ENCODE data around the gene PDZD4.

PDZD4 gene

GRCh38 chrX:153792368-153792767, 38.0 kb downstream of the PDZD4 start:
- no peak overlapping the region for H3K4me3 ChIP-seq (ENCODE audit: low read depth, low read length)

DNA sequence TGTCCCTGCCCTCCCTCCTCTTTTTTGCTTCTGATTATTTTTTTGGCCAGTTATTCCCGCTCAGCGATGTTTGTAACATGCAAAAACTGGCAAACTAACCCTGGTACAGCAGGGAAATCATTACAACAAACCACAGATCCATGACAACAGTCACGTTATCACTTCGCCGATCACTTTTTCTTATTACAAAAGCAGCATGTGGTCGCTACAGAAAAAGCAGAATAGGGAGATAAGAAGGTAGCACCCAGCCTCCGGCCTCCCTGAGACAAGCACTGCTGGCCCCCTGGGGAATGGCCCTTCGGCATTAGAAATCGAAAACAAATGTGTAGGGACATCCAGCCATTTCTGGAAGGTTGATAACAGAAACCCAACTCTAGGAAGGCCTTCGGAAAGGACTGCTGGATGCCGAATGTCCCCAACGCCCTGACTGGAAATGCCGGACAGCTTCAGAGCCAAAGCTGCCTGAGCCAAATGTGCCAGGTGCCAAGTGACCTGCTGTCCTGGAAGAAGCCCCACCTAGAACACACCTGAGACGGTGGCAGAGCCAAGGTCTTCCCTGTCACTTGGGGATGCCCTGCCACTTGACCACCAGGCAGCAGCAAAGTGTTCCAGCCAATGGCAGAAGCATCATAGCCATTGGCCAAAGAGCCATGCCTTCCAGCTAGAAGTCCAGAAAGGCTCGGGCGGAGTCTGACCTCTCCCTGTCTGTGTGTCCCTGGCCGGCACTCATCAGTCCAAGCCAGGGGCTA, 39.1 kb downstream of the PDZD4 start:
- H3K4me3 ChIP-seq (ENCODE audit: low read depth, low read length) = no peak overlapping the region

DNA sequence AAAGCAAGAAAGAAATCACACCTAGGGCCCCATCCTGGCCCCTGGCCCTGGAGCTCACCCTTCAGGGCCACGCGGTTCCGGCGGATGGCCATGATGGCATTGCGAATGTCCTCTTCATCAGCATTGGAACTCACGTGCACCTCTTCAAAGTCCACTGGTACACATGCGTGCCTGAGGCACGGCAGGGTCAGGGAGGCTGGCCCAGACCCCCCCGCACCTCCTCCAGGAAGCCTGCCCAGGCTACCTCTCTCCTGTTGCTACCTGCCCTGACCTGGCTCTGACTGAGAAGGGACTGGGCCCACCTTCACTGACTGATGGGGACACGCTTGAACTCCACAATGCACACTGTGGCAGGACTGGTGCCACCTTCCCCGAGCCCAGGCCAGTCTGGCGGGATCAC, 40.7 kb downstream of the PDZD4 start:
- no peak overlapping the region for H3K4me3 ChIP-seq (ENCODE audit: low read depth, low read length)

- no peak overlapping the region for H3K4me3 ChIP-seq (ENCODE audit: low read depth, low read length)
Measured at GRCh38 chrX:153786669-153787068, 43.7 kb downstream of the PDZD4 start.

- H3K4me3 ChIP-seq (ENCODE audit: low read depth, low read length) = no peak overlapping the region
Measured at GRCh38 chrX:153784325-153784967, 45.9 kb downstream of the PDZD4 start.

DNA sequence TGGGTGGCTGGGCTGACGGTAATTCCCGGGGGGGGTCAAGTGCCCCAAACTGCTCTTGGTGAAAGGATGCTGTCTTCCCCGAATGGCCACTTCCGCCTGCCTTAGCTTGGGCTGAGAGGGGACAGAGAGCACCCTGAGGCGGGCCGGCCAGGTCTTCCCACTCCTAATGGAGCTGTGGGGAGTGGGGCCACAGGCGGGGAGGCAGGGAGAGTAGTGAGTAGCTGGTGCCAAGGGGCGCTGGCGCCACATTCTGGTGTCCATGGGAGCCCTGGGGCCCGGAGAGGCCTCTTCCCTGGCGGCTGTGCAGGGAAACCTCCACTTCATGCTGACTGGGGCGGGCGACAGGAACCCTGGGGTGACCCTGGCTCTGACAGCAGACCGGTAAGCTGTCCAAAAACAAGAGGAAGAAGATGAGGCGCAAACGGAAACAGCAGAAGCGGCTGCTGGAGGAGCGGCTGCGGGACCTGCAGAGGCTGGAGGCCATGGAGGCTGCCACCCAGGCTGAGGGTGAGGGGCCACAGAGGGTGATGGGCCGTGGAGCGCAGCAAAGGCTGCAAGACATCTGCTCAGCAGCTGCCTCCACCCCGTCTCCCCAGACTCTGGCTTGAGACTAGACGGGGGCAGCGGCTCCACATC, 46.8 kb downstream of the PDZD4 start:
- no peak overlapping the region for H3K4me3 ChIP-seq (ENCODE audit: low read depth, low read length)

- H3K4me3 ChIP-seq (ENCODE audit: low read depth, low read length) = no peak overlapping the region
Measured at GRCh38 chrX:153782871-153783270, 47.5 kb downstream of the PDZD4 start.

DNA sequence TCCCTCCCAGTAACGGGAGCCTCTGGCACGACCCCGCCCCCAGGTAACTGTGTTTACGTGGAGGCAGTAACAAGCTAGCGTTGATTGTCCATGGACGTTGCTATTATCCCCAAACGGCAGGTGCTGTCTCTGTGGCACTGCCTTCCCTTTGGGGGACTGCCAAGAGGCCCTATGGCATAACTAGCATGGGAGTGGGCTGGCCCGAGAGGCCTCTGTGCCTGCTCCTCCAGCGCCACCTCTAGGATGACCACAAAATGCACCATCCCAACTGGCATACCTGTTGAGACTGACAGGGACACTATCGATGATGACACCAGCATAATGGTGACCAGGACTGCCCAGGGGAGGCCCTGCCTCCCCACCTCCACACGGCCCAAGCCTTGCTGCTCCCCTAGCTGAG, 48.0 kb downstream of the PDZD4 start:
- H3K4me3 ChIP-seq (ENCODE audit: low read depth, low read length) = no peak overlapping the region

DNA sequence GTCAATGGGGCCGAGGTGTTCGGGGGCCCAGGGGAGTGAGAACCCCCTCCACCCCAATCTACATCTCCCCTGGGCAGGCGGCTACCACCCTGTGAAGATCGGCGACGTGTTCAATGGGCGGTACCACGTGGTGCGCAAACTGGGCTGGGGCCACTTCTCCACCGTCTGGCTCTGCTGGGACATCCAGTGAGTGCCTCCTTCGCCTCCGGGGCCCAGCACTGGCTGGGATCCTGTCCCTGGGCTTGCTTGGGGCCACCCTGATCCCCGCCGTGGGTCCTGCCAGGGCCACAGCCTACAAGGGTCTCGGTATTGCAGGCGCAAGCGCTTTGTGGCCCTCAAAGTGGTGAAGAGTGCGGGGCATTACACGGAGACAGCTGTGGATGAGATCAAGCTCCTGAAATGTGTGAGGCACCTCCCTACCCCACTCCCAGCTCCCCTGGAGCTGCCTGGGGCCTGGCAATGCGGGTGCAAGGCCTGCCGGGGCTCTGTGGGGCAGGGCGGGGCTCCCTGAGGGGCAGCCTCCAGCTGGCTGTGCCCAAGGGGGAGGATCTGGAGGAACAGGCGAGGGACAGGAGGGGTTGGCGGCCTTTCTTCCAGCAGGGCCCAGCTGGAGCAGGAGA, 48.8 kb downstream of the PDZD4 start:
- no peak overlapping the region for H3K4me3 ChIP-seq (ENCODE audit: low read depth, low read length)

GRCh38 chrX:153780678-153781427, 49.5 kb downstream of the PDZD4 start, which contains the start of gene SRPK3:
TSS of gene SRPK3 (plus strand) at chrX:153781041. CDS start at chrX:153781087, 46 bp downstream.
- H3K4me3 ChIP-seq (ENCODE audit: low read depth, low read length) = no peak within 1 kb of the TSS

GRCh38 chrX:153779891-153780677, 50.3 kb downstream of the PDZD4 start:
- H3K4me3 ChIP-seq (ENCODE audit: low read depth, low read length) = no peak overlapping the region

GRCh38 chrX:153778684-153779101, 51.7 kb downstream of the PDZD4 start:
- no peak overlapping the region for H3K4me3 ChIP-seq (ENCODE audit: low read depth, low read length)

GRCh38 chrX:153778181-153778580, 52.2 kb downstream of the PDZD4 start:
- no peak overlapping the region for H3K4me3 ChIP-seq (ENCODE audit: low read depth, low read length)

- no peak overlapping the region for H3K4me3 ChIP-seq (ENCODE audit: low read depth, low read length)
Measured at GRCh38 chrX:153777261-153778090, 52.9 kb downstream of the PDZD4 start.

- H3K4me3 ChIP-seq (ENCODE audit: low read depth, low read length) = no peak overlapping the region
Measured at GRCh38 chrX:153776611-153777045, 53.7 kb downstream of the PDZD4 start.

- H3K4me3 ChIP-seq (ENCODE audit: low read depth, low read length) = no peak overlapping the region
Measured at GRCh38 chrX:153776120-153776599, 54.2 kb downstream of the PDZD4 start.

- no peak overlapping the region for H3K4me3 ChIP-seq (ENCODE audit: low read depth, low read length)
Measured at GRCh38 chrX:153775293-153776119, 54.8 kb downstream of the PDZD4 start.
